IMR-90 (cell line): ENCODE data around the gene PSMA6. TPM values are rescaled to one million over a fixed set of nuclear protein-coding genes. Genes with fewer than 3 reads are reported as not detected.
"Not testable (repeated sequence)": the region's sequence is repeated elsewhere in the genome, so short reads cannot be mapped to it uniquely, and the experiment has no call there.

Source experiments
- ATAC-seq: fragments of 200-7000 bp; cut with Tn5 transposase; 2 replicates; pipeline ENCODE4 v1.9.1; 2020; ENCODE audit warnings: low read depth, mild to moderate bottlenecking, moderate library complexity
- BruUV-seq: library from RNA; stranded (reverse); fragments of 400-500 nt; replicated peaks from 2 replicates; lab custom pipeline; 2021; lab: Mats Ljungman, UMichigan
- CTCF ChIA-PET: fragments of 300-600 bp; formaldehyde crosslinking; extraction: SDS; loops from one replicate; lab custom pipeline; 2021; ENCODE audit warnings: antibody characterized with exemption; lab: Yijun Ruan, JAX
- POLR2A ChIA-PET: fragments of 300-600 bp; sonication (Branson Sonifier 250); formaldehyde crosslinking; loops from one replicate; lab custom pipeline; 2022; ENCODE audit warnings: antibody characterized with exemption; ENCODE audit not compliant: unreplicated experiment; lab: Charles Lee
- DNase-seq: peaks from one replicate; pipeline ENCODE4 v3.0.0; 2013
- H2AFZ ChIP-seq: replicated peaks from 2 replicates; pipeline ENCODE3; 2013; ENCODE audit warnings: low read length, mild to moderate bottlenecking; ENCODE audit not compliant: poor library complexity
- H2AK5ac ChIP-seq: 2 replicates; pipeline ENCODE4 v1.6.1; 2013; ENCODE audit warnings: low read depth, low read length, inconsistent platforms
- H2AK9ac ChIP-seq: replicated peaks from 2 replicates; pipeline ENCODE3; 2013; ENCODE audit warnings: mild to moderate bottlenecking, low read depth, low read length, moderate library complexity; ENCODE audit not compliant: poor library complexity
- H2BK120ac ChIP-seq: 2 replicates; pipeline ENCODE4 v1.6.1; 2013; ENCODE audit warnings: low read depth, low read length, inconsistent platforms
- H2BK15ac ChIP-seq: 3 replicates; pipeline ENCODE4 v1.6.1; 2013; ENCODE audit warnings: low read depth, low read length, inconsistent platforms
- H2BK20ac ChIP-seq: 2 replicates; pipeline ENCODE4 v1.6.1; 2013; ENCODE audit warnings: low read depth, mild to moderate bottlenecking, inconsistent platforms, low read length, moderate library complexity
- H2BK5ac ChIP-seq: 2 replicates; pipeline ENCODE4 v1.6.1; 2013; ENCODE audit warnings: mild to moderate bottlenecking, low read depth, low read length, inconsistent platforms; ENCODE audit not compliant: poor library complexity, severe bottlenecking
- H3K14ac ChIP-seq: replicated peaks from 2 replicates; pipeline ENCODE4 v1.6.1; 2013; ENCODE audit warnings: low read depth, low read length, inconsistent platforms
- H3K18ac ChIP-seq: 2 replicates; pipeline ENCODE4 v1.6.1; 2013; ENCODE audit warnings: low read depth, low read length, control low read depth
- H3K23ac ChIP-seq: 2 replicates; pipeline ENCODE4 v1.6.1; 2013; ENCODE audit warnings: low read depth, low read length, inconsistent platforms
- H3K27ac ChIP-seq: 2 replicates; pipeline ENCODE4 v1.5.1; 2013; ENCODE audit warnings: mild to moderate bottlenecking, control low read depth, low read length; ENCODE audit not compliant: insufficient read depth
- H3K27me3 ChIP-seq: 2 replicates; pipeline ENCODE4 v1.6.1; 2013; ENCODE audit warnings: low read length; ENCODE audit not compliant: control insufficient read depth, insufficient read depth
- H3K36me3 ChIP-seq: 2 replicates; pipeline ENCODE4 v1.6.1; 2013; ENCODE audit warnings: low read length, mixed read lengths; ENCODE audit not compliant: control insufficient read depth, insufficient read depth
- H3K4ac ChIP-seq: 2 replicates; pipeline ENCODE4 v1.6.1; 2013; ENCODE audit warnings: low read depth, low read length, inconsistent platforms
- H3K4me1 ChIP-seq: 2 replicates; pipeline ENCODE4 v1.6.1; 2013; ENCODE audit warnings: low read length, mixed read lengths; ENCODE audit not compliant: control insufficient read depth, insufficient read depth
- H3K4me2 ChIP-seq: 2 replicates; pipeline ENCODE4 v1.6.1; 2013; ENCODE audit warnings: low read depth, mild to moderate bottlenecking, control low read depth, low read length, moderate library complexity
- H3K4me3 ChIP-seq: 2 replicates; pipeline ENCODE4 v1.5.1; 2013; ENCODE audit warnings: low read depth, mild to moderate bottlenecking, control low read depth, low read length, moderate library complexity; ENCODE audit not compliant: insufficient read depth
- H3K56ac ChIP-seq: 2 replicates; pipeline ENCODE4 v1.6.1; 2013; ENCODE audit warnings: low read length, inconsistent platforms; ENCODE audit not compliant: insufficient read depth; ENCODE audit errors: extremely low read depth
- H3K79me1 ChIP-seq, 2 experiments: 2 replicates each; pipeline ENCODE4 v1.6.1; 2013; ENCODE audit warnings: low read length in 2 of 2, inconsistent platforms in 1 of 2, low read depth in 1 of 2
- H3K9ac ChIP-seq: 2 replicates; pipeline ENCODE4 v1.6.1; 2013; ENCODE audit warnings: low read depth, low read length, control low read depth
- H3K9me1 ChIP-seq: 2 replicates; pipeline ENCODE4 v1.6.1; 2013; ENCODE audit warnings: low read length, inconsistent platforms; ENCODE audit not compliant: insufficient read depth
- H3K9me3 ChIP-seq: 2 replicates; pipeline ENCODE4 v1.6.1; 2013; ENCODE audit warnings: low read length; ENCODE audit not compliant: control insufficient read depth, insufficient read depth
- H4K20me1 ChIP-seq: 2 replicates; pipeline ENCODE4 v1.6.1; 2013; ENCODE audit warnings: low read length, inconsistent platforms; ENCODE audit not compliant: insufficient read depth
- H4K5ac ChIP-seq: 2 replicates; pipeline ENCODE4 v1.6.1; 2013; ENCODE audit warnings: mild to moderate bottlenecking, low read depth, low read length, control low read depth
- H4K8ac ChIP-seq, 2 experiments: 2 replicates each; pipeline ENCODE4 v1.6.1; 2013; ENCODE audit warnings: low read depth in 2 of 2, low read length in 2 of 2, control low read depth in 1 of 2, inconsistent platforms in 1 of 2
- H4K91ac ChIP-seq: 2 replicates; pipeline ENCODE4 v1.6.1; 2013; ENCODE audit warnings: low read depth, low read length, inconsistent platforms; ENCODE audit not compliant: insufficient read depth
- CEBPB ChIP-seq: IDR thresholded peaks from 2 replicates; pipeline ENCODE4 v1.6.1; 2012; ENCODE audit warnings: low read depth, low read length, improper control_type of control experiment
- RFX5 ChIP-seq: IDR thresholded peaks from 2 replicates; pipeline ENCODE4 v1.8.0; 2012; ENCODE audit warnings: low read depth, mild to moderate bottlenecking, low read length, moderate library complexity
- USF2 ChIP-seq: fragments of 150-350 bp; IDR thresholded peaks from 2 replicates; pipeline ENCODE4 v1.6.1; 2017; ENCODE audit warnings: mild to moderate bottlenecking, antibody characterized with exemption, low read length, low read depth
- WGBS, 2 experiments: methylation state at CpG; one replicate each; pipeline versions ENCODE4 v1.1.5 to v1.1.7; 2013; ENCODE audit warnings: missing lambda C conversion rate in 2 of 2; ENCODE audit not compliant: insufficient read length in 1 of 2; ENCODE audit errors: extremely low coverage in 2 of 2; 5-methylcytosine and 5-hydroxymethylcytosine counted together
- dilution Hi-C: fragments of 300-500 bp; cut with HindIII; formaldehyde crosslinking; loops from one replicate; pipeline ENCODE4 v1.14.3; 2018; ENCODE audit warnings: low sequenced_read_pairs; ENCODE audit not compliant: unreplicated experiment
- in situ Hi-C: fragments of 300-500 bp; cut with MboI; formaldehyde crosslinking; loops from 3 replicates; pipeline ENCODE4 v1.14.3; 2019; ENCODE audit warnings: low sequenced_read_pairs, inconsistent platforms, mixed read lengths
- intact Hi-C: fragments of 100-400 bp; cut with micrococcal nuclease; formaldehyde crosslinking; loops from 2 replicates; pipeline ENCODE4 v1.10.0; 2022
- polyA plus RNA-seq, 3 experiments: library from polyadenylated mRNA; depleted of rRNA; stranded (reverse); fragments of >200 nt; gene quantifications; 2 replicates each; pipeline ENCODE4 v1.2.3, GENCODE V29; 2012; ENCODE audit warnings: low replicate concordance in 1 of 3
- total RNA-seq: library from RNA; depleted of rRNA; stranded (reverse); fragments of >200 nt; gene quantifications from 2 replicates; pipeline ENCODE4 v1.2.3, GENCODE V29; 2012

Gene PSMA6
- total and polyA plus RNA-seq, 2 of the 4 experiments (the other 2 are of a cell fraction), result 184 to 530 TPM

- in situ Hi-C loops, result no loop called here
- H2BK15ac ChIP-seq, result no peak overlapping the region
- H3K4me3 ChIP-seq, result no peak overlapping the region
- no peak overlapping the region for H2BK20ac ChIP-seq
- H2AK5ac ChIP-seq, result no peak overlapping the region
- H2AK9ac ChIP-seq, result no peak overlapping the region
- H3K79me1 ChIP-seq, result peaks cover 4 to 5% of the 10 kb centered on the region in 2 experiments; a peak in 1 of 4 replicates
- no peak for TF ChIP-seq RFX5
- TF ChIP-seq CEBPB, result no peak
- no peak for TF ChIP-seq USF2
- ChIA-PET POLR2A (no interaction called here), CTCF (no interaction called here)
- no peaks in the 10 kb centered on the region for H3K27me3 ChIP-seq
- H4K91ac ChIP-seq, result no peak overlapping the region
- no peak overlapping the region for H2BK120ac ChIP-seq
- ATAC-seq, result no peak
- H3K9ac ChIP-seq, result no peak overlapping the region
- no peak overlapping the region for H2AFZ ChIP-seq
- H3K27ac ChIP-seq, result no peak overlapping the region
- WGBS, 2 experiments, result 33% methylated on average over 1 of the region's 1 CpG; no CpG with 5 or more reads in 1 of the 2 experiments
- H3K4me1 ChIP-seq, result no peaks in the 10 kb centered on the region; the same call in 1 of the 2 replicates
- H4K8ac ChIP-seq, result no peak overlapping the region
- no peak overlapping the region for H3K4ac ChIP-seq
- H3K9me3 ChIP-seq, result no peaks in the 10 kb centered on the region
- intact Hi-C loops, result no loop called here
- H4K5ac ChIP-seq, result no peak overlapping the region
- no peak overlapping the region for H3K14ac ChIP-seq
- H2BK5ac ChIP-seq, result no peak overlapping the region
- no peak overlapping the region for H3K18ac ChIP-seq
- no peak overlapping the region for H3K4me2 ChIP-seq
- no peaks in the 10 kb centered on the region for H3K36me3 ChIP-seq
- BruUV-seq, result no TSS peak
- dilution Hi-C loops, result no loop called here
- H4K20me1 ChIP-seq, result no peaks in the 10 kb centered on the region
- H3K56ac ChIP-seq, result no peak overlapping the region
- no peak for DNase-seq
- H3K9me1 ChIP-seq, result peaks cover 6% of the 10 kb centered on the region
- no peak overlapping the region for H3K23ac ChIP-seq
Observed at GRCh38 chr14:35252451-35252868, 39.7 kb upstream of the PSMA6 start.

GRCh38 chr14:35253056-35253455 is 39.1 kb upstream of the PSMA6 start:
- H3K9me3 ChIP-seq, H4K20me1 ChIP-seq, H3K56ac ChIP-seq, H2AFZ ChIP-seq, H2BK5ac ChIP-seq, H3K4me2 ChIP-seq, H2AK9ac ChIP-seq, H4K8ac ChIP-seq, H3K27me3 ChIP-seq, H4K5ac ChIP-seq, H3K4me3 ChIP-seq, H2BK20ac ChIP-seq, intact Hi-C loops, H3K36me3 ChIP-seq, BruUV-seq, dilution Hi-C loops, DNase-seq, in situ Hi-C loops, H3K9me1 ChIP-seq, ATAC-seq, H3K9ac ChIP-seq, H4K91ac ChIP-seq, H3K23ac ChIP-seq, H3K79me1 ChIP-seq, H3K18ac ChIP-seq, H3K4ac ChIP-seq, H2BK15ac ChIP-seq, H3K14ac ChIP-seq, H2AK5ac ChIP-seq, H2BK120ac ChIP-seq, CTCF ChIA-PET, H3K4me1 ChIP-seq, H3K27ac ChIP-seq: not testable (repeated sequence)
- WGBS, 2 experiments, result no CpG with 5 or more reads among the region's 3 CpGs
- POLR2A ChIA-PET, result interaction anchor here (0.7 kb wide), 1 partner anchor 94 kb away, joined by 3 read pairs; no protein-coding TSS in a partner anchor
